Fibroblast of mammary gland (primary cell): ENCODE results near the gene TMSB4X.
"Not testable (repeated sequence)": the region's sequence is repeated elsewhere in the genome, so short reads cannot be mapped to it uniquely, and the experiment has no call there.

Source experiments
- DNase-seq: peaks from one replicate; pipeline ENCODE4 v3.0.0-alpha.2; 2010; ENCODE audit warnings: low read depth
- H3K4me3 ChIP-seq: 2 replicates; pipeline ENCODE4 v1.5.1; 2011; ENCODE audit warnings: low read depth, mild to moderate bottlenecking, low read length, moderate library complexity; ENCODE audit not compliant: control insufficient read depth
- TF ChIP-seq, protein P1 (sequence below): conservative IDR thresholded peaks from 2 replicates; pipeline ENCODE4 v1.5.1; 2011; ENCODE audit warnings: low read depth, low read length, inconsistent platforms; ENCODE audit not compliant: control insufficient read depth, insufficient read depth

TMSB4X gene

DNA sequence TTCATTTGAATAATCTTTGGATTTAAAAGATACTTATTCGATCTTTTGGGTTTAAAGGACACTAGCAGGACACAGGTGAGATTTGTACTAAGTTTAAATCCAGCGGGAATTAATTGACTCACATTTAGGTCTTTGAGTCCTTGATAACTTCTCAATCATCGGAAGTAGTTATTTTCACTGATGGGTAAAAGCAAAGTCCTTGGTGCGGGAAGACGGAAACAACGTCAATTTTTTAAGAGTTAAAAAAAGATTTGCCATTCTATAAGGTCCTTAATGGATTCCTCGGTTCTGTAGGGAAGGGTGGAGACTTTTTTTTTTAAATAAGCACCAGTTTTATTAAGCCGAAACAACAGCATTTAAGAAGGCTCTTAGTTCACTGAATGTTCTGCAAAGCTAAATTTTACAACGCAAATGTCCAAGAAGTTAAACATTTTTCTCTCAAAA, 2.9 kb downstream of the TMSB4X start:
- TF ChIP-seq, protein P1, sequence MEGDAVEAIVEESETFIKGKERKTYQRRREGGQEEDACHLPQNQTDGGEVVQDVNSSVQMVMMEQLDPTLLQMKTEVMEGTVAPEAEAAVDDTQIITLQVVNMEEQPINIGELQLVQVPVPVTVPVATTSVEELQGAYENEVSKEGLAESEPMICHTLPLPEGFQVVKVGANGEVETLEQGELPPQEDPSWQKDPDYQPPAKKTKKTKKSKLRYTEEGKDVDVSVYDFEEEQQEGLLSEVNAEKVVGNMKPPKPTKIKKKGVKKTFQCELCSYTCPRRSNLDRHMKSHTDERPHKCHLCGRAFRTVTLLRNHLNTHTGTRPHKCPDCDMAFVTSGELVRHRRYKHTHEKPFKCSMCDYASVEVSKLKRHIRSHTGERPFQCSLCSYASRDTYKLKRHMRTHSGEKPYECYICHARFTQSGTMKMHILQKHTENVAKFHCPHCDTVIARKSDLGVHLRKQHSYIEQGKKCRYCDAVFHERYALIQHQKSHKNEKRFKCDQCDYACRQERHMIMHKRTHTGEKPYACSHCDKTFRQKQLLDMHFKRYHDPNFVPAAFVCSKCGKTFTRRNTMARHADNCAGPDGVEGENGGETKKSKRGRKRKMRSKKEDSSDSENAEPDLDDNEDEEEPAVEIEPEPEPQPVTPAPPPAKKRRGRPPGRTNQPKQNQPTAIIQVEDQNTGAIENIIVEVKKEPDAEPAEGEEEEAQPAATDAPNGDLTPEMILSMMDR = no peak
- DNase-seq = no peak
- peak overlapping the region; percentile 71 for H3K4me3 ChIP-seq

DNA sequence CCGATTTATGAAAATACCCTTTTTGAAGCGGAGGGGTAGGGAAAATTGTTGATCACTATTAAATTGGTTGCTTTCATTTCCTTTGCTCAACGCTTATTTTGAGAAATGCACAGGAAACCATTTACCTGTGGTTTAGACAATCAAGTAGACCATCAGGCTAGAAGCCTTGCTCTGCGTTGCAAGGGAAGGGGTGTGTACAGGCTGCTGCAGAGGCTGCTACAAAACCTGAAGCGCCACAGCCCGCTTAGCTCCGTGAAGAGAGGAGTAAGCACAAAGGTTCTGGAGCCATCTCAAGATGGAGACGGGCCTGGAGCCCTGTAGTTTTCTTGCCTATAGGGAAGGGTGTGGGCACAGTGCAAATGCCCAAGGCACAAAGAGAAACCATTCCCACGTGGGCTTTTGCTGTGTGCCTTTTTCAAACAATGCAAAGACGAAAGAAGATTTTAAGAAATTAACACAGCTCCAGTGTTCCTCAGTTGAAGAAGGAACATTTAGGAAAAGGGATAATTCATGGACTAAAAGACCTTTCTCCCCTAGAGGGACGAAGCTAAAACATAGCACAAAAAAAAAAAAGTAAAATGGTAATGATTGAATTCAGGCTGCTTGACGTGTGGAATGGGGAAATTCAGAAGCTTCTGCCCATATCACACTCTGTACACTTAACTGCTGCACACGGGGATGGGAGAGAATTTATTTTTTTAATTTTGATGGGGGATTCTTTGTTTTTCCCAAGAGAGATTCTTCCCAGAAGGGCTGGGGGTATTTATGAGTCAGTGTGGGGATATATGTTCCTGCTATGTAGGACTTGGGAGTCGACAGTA, 3.5 kb downstream of the TMSB4X start:
- peak overlapping the region; percentile 71 for H3K4me3 ChIP-seq
- peak; percentile 91 for DNase-seq
- TF ChIP-seq, protein P1 = no peak

DNA sequence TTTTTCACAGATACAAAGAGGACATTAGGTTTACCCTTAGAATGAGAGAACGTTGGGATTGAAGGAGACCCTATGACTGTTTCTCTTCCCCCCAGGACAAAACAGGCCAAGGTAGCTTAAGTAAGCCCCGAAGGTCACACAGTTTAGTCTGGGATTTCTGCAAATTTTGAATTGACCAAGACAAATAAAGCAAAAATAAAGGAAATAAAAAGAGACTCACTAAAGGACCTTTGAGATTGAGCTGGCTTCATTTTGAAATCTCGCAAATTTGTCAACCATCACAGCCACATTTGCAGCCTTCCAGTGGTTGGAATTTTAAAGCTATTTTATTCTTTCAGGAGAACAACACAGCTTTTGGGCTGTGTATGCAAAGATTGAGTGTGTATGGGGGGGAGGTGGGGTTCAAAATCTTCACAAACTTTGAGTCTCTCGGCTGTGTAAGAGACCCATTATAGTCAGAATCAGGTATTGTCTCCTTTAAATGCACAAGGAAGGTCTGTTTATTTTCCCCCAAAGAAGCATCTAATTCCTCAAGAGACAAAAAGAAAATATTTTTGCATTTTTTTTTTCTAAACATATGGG, 4.2 kb downstream of the TMSB4X start:
- no peak for DNase-seq
- H3K4me3 ChIP-seq = no peak overlapping the region
- TF ChIP-seq, protein P1 = no peak

DNA sequence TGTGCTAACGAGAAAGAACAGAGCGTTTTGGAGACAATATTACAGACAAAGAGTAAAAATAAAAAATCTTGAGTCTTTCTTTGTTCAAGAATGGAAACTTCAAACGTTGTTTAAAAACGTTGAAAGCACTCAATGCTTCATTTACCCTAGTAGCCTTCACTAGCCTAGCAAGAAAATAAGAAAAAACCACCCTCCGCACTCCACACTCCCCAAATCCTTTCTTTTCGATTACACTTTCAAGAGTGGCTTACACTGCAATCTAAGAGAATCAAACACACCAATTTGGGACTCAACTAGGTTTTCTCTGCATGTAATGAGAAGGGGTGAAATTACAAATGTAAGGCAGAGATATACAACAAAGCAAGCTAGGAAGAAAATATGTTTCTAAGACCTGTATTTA, 4.7 kb downstream of the TMSB4X start:
- peak; percentile 41 for DNase-seq
- no peak overlapping the region for H3K4me3 ChIP-seq
- TF ChIP-seq, protein P1 = no peak

DNA sequence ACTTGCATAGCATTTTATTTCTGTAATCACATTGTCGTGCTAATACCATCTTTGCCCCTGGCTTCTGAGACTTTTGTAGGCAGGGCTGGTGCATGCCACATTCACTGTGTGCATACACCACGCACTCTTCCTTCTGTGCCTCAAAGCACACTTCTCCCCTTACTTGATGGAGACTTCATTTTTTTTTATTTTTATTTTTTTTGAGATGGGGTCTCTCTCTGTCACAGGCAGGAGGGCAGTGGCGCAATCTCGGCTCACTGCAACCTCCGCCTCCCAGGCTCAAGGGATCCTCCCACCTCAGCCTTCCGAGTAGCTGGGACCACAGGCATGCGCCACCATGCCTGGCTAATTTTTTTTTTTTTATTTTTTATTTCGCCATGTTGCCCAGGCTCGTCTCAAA, 5.1 kb downstream of the TMSB4X start:
- not testable (repeated sequence) for DNase-seq

DNA sequence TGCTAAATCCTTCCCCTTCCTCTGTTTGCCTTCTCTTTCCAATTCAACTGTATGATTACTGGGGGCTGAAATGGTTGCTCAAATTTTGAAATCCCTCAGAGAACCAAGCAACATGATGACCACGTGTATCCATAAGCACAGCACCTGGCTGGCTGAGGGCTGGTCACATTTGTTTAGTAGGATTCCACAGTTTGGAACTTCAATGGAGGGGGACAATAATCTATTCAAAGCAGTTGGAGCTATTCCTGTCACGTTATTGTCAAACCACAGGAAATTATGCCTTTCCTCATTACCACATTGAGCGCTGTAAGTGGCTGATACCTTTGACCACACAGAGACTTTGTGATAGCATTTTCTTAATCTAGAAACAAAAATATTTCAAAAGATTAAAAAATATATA, 7.0 kb downstream of the TMSB4X start:
- DNase-seq = no peak
- TF ChIP-seq, protein P1 = no peak
- no peak overlapping the region for H3K4me3 ChIP-seq

More for the DNA sequence above, 5.1 kb downstream of the TMSB4X start:
- not testable (repeated sequence) for H3K4me3 ChIP-seq

DNA sequence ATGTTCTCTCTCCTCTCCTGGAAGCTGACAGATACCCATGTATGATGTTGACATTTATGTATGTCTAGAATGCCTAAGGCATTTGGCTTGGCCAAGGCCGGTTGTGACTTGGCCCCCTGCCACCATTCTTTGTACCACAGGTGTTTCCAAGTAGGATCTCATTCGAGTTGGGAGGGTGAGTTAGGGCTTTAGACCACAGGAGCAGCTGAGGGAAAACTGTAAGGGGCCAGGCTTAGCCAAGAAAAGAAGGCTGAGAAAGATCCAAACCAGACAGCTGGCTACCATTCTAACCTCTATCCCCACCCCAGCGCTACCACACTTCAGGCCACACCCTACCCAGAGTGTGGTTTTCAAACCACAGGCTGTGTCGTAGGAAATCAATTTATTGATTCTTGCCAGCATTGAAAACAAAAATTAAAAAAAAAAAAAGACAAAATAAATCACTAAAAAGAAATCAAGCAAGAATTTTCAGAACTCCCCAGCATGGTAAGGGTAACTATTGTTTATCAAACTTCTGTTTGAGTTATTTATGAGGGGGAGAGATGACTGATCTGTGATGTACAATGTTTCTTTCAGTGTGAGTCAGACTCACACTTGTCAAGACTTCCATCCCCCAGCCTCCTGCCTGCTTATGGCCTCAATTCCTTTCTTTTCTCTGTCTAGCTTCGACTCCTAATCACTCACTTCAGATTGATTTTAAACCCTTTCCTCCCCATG, 9.9 kb downstream of the TMSB4X start:
- H3K4me3 ChIP-seq = no peak overlapping the region
- TF ChIP-seq, protein P1 = no peak
- peak; percentile 81 for DNase-seq
